Gastrocnemius medialis (tissue), 4 donors: ENCODE results near the gene GPR34. TPM values are rescaled to one million over a fixed set of nuclear protein-coding genes. Genes with fewer than 3 reads are reported as not detected.

Source experiments
- ATAC-seq, 2 donors: fragments of 150-250 bp; one replicate each; pipeline ENCODE4 v1.9.1; 2016
- DNase-seq, 2 donors: peaks; one replicate each; pipeline ENCODE4 v3.0.0-alpha.2; 2019
- H3K27ac ChIP-seq, 4 donors: fragments of 200-600 bp; sonication (generic); 1 replicate in 1 of 4; 2 replicates in 3 of 4; pipeline ENCODE4 v1.5.1; 2016 to 2018; ENCODE audit warnings: mild to moderate bottlenecking in 2 of 4, moderate library complexity in 1 of 4
- H3K27me3 ChIP-seq, 3 donors: fragments of 200-600 bp; sonication (generic) in 2 of 3; 1 replicate in 1 of 3; 2 replicates in 2 of 3; pipeline versions ENCODE4 v1.5.1 to v1.6.0; 2016 to 2019; ENCODE audit warnings: mild to moderate bottlenecking in 1 of 3, moderate library complexity in 1 of 3
- H3K36me3 ChIP-seq, 2 donors: fragments of 200-600 bp; sonication (generic) in 1 of 2; one replicate each; pipeline ENCODE4 v1.5.1; 2017 to 2018
- H3K4me1 ChIP-seq, 2 donors: fragments of 200-600 bp; sonication (generic) in 1 of 2; one replicate each; pipeline ENCODE4 v1.5.1; 2016 to 2017; ENCODE audit warnings: mild to moderate bottlenecking in 2 of 2
- H3K4me3 ChIP-seq, 4 donors: fragments of 200-600 bp; sonication (generic) in 3 of 4; 1 replicate in 1 of 4; 2 replicates in 3 of 4; pipeline ENCODE4 v1.5.1; 2016 to 2019; ENCODE audit warnings: mild to moderate bottlenecking in 2 of 4
- H3K9me3 ChIP-seq, 3 donors: fragments of 200-600 bp; sonication (generic) in 2 of 3; 1 replicate in 1 of 3; 2 replicates in 2 of 3; pipeline ENCODE4 v1.5.1; 2016 to 2019
- CTCF ChIP-seq, 5 experiments: fragments of 450-650 bp in 3 of 5; fragments of 200-600 bp in 2 of 5; sonication (generic) in 2 of 5; IDR thresholded peaks in 4 of 5; conservative IDR thresholded peaks in 1 of 5; 1 replicate in 4 of 5; 2 replicates in 1 of 5; pipeline ENCODE4 v1.5.1; 2016 to 2019; ENCODE audit warnings: antibody characterized with exemption in 5 of 5, mild to moderate bottlenecking in 3 of 5, moderate library complexity in 3 of 5
- POLR2A ChIP-seq, 2 donors: fragments of 450-650 bp; IDR thresholded peaks; one replicate each; pipeline ENCODE4 v1.6.1; 2017; ENCODE audit warnings: antibody characterized with exemption in 2 of 2, mild to moderate bottlenecking in 2 of 2, moderate library complexity in 2 of 2
- in situ Hi-C, 4 donors: fragments of 200-750 bp; cut with MboI; loops; one replicate each; pipeline versions ENCODE4 v1.15.0 to v1.8.0; 2017; ENCODE audit warnings: low sequenced_read_pairs in 4 of 4
- intact Hi-C: fragments of 100-400 bp; cut with DNase I; formaldehyde crosslinking; loops from one replicate; pipeline ENCODE4 v1.15.1; 2023; ENCODE audit warnings: low total_unique reads
- total RNA-seq, 4 donors: library from RNA; depleted of rRNA; stranded (reverse); fragments of >200 nt; gene quantifications; one replicate each; pipeline versions ENCODE4 v1.1.0 to v1.2.3, GENCODE V29; 2016

The GPR34 gene
- total RNA-seq, 4 donors from 2014 or later = 0.95 to 4.6 (median 2.4) TPM

- ATAC-seq (no peak), DNase-seq (no peak)
- no peak overlapping the region for H3K27ac ChIP-seq
- peaks cover 0 to 4% of the 10 kb centered on the region in 2 donors for H3K4me1 ChIP-seq
- intact Hi-C loops (no loop called here), in situ Hi-C loops (no loop called here)
- no peaks in the 10 kb centered on the region for H3K36me3 ChIP-seq
- TF ChIP-seq CTCF (IDR thresholded peaks at IDR 0.05 in 4 of 5, conservative IDR thresholded peaks at IDR 0.05 in 1 of 5) = no peak
- TF ChIP-seq POLR2A (IDR thresholded peaks at IDR 0.05) = no peak
- H3K9me3 ChIP-seq = no peaks in the 10 kb centered on the region
- no peaks in the 10 kb centered on the region for H3K27me3 ChIP-seq
- H3K4me3 ChIP-seq = no peak overlapping the region
These were observed 617 bp upstream of the GPR34 start for GRCh38 chrX:41688156-41688555.

DNA sequence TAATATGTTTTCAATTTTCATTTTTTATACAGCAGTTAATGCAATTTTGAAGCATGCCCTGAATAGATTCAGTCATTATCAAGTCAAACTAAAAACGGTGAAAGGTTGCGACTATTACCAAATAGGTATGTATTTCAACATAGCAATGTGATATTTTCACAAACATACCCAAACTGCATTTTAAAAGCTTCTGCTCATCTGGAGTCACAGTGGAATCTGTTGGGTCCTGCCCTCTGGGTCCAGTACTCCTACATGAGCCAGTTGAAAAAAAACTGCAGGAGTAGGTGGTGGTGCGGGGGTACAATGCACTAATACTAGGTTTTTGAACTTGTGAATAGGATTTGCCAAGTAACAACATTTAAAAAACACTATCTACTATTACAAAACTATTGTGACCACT, 938 bp downstream of the GPR34 start:
- Histone ChIP-seq H3K9me3 (no peaks in the 10 kb centered on the region), H3K4me3 (no peak overlapping the region), H3K4me1 (peaks cover 0 to 4% of the 10 kb centered on the region in 2 donors), H3K36me3 (no peaks in the 10 kb centered on the region), H3K27me3 (no peaks in the 10 kb centered on the region), H3K27ac (no peak overlapping the region)
- no peak for DNase-seq
- intact Hi-C loops = no loop called here
- in situ Hi-C loops = no loop called here
- TF ChIP-seq POLR2A (IDR thresholded peaks at IDR 0.05) (no peak), CTCF (IDR thresholded peaks at IDR 0.05 in 4 of 5, conservative IDR thresholded peaks at IDR 0.05 in 1 of 5) (no peak)
- no peak for ATAC-seq

- Histone ChIP-seq H3K4me1 (peaks cover 0 to 4% of the 10 kb centered on the region in 2 donors), H3K4me3 (no peak overlapping the region), H3K36me3 (no peaks in the 10 kb centered on the region), H3K27ac (no peak overlapping the region), H3K27me3 (no peaks in the 10 kb centered on the region), H3K9me3 (no peaks in the 10 kb centered on the region)
- TF ChIP-seq CTCF (IDR thresholded peaks at IDR 0.05 in 4 of 5, conservative IDR thresholded peaks at IDR 0.05 in 1 of 5) (no peak), POLR2A (IDR thresholded peaks at IDR 0.05) (no peak)
- in situ Hi-C loops (no loop called here), intact Hi-C loops (no loop called here)
- no peak for ATAC-seq
- no peak for DNase-seq
These were observed 3.5 kb downstream of the GPR34 start for GRCh38 chrX:41692162-41692749.

- H3K36me3 ChIP-seq = no peaks in the 10 kb centered on the region
- H3K27me3 ChIP-seq = no peaks in the 10 kb centered on the region
- TF ChIP-seq POLR2A (IDR thresholded peaks at IDR 0.05) = no peak
- TF ChIP-seq CTCF (IDR thresholded peaks at IDR 0.05 in 4 of 5, conservative IDR thresholded peaks at IDR 0.05 in 1 of 5) = no peak
- H3K9me3 ChIP-seq = no peaks in the 10 kb centered on the region
- peaks cover 0 to 4% of the 10 kb centered on the region in 2 donors for H3K4me1 ChIP-seq
- no peak overlapping the region for H3K27ac ChIP-seq
- H3K4me3 ChIP-seq = no peak overlapping the region
- in situ Hi-C loops = no loop called here
- no peak for DNase-seq
- no peak for ATAC-seq
- intact Hi-C loops = no loop called here
These were observed 4.3 kb downstream of the GPR34 start for GRCh38 chrX:41693024-41693423.

DNA sequence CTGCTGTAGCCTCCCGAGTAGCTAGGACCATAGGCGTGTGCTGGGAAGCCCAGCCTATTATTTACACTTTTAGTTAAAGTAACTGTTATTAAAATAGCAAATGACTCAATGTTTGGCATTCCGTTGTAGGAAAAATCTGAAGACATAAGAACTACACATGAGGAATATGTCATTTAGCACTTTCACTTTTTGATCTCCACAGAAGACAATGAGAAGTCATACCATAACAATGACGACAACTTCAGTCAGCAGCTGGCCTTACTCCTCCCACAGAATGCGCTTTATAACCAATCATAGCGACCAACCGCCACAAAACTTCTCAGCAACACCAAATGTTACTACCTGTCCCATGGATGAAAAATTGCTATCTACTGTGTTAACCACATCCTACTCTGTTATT, 6.7 kb downstream of the GPR34 start:
- in situ Hi-C loops = no loop called here
- no peak for ATAC-seq
- TF ChIP-seq CTCF (IDR thresholded peaks at IDR 0.05 in 4 of 5, conservative IDR thresholded peaks at IDR 0.05 in 1 of 5) (no peak), POLR2A (IDR thresholded peaks at IDR 0.05) (no peak)

More for the DNA sequence above, 6.7 kb downstream of the GPR34 start:
- H3K36me3 ChIP-seq = no peaks in the 10 kb centered on the region
- H3K27me3 ChIP-seq = no peaks in the 10 kb centered on the region
- H3K9me3 ChIP-seq = no peaks in the 10 kb centered on the region
- DNase-seq = no peak
- H3K27ac ChIP-seq = no peak overlapping the region
- H3K4me3 ChIP-seq = no peak overlapping the region
- H3K4me1 ChIP-seq = peaks cover 0 to 4% of the 10 kb centered on the region in 2 donors
- intact Hi-C loops = no loop called here
